ENCODE measurements around the gene SEC14L1. TPM values are rescaled to one million over a fixed set of nuclear protein-coding genes. Genes with fewer than 3 reads are reported as not detected.

The SEC14L1 gene
- total RNA-seq, 1 experiment from 2014 or later = 25.8 TPM

DNA sequence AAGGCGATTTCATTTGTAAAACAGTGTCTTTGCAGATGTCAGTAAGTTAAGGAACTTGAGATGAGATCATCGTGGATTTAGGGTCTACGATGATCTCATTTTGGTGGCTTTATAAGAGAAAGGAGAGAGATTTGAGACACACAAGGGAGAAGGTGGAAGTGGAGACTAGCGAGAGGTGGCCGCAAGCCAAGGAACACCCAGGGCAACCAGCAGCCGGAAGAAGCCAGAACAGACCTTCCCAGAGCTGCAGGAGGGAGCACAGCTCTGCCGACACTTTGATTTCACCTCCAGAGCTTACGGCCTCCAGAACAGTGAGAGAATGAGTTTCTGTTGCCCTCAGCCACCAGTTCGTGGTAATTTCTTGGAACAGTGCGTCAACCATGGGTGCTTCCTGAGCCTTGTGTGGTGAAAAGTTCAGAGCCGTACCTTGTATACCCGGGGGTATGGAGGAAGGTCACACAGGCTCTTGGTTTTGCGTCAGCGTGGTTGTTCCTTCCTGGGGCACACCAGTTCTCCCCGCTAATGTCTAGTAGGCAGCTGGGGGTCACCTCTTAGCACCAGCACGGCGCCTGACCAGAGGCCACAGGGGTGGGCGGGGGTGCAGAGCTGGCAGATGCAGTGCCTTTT, 12.9 kb upstream of the SEC14L1 start:
- peaks cover 40% of the 10 kb centered on the region for H3K4me1 Mint-ChIP-seq (ENCODE audit: insufficient read depth, unreplicated experiment)
- no TSS peak for BruUV-seq (replicated peaks)

DNA sequence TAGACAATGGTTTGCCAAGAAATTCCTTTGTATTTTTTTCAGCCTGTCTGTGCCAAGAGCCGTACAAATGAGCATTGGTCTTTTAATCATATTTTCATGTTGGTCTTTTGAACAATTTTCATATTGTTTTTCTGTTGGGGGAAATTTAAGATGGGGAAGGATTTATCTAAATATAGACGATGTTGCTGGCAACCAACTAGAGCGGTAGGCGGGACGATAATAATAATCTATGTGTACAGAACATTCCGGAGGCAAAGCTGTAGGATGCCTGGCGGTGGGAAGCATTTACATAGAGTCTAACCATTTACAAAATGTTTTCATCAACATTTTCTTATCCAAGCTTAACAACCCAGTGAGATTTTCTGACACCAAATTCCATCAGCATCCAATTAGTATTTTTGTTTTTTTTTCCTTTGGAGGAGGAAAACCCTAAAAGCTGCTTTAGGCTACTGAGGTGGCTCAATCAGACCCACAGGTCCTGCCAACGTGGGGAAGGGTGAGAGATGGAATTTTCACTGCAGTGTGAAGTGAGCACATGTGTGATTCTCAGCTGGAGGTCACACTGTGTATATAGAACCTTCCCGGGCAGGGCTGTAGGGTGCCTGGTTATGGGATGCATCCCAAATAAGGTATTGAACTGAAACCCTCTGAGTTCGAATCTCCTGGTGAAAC, 11.7 kb upstream of the SEC14L1 start:
- BruUV-seq (replicated peaks) = no TSS peak
- CTCF ChIA-PET = interaction anchor here (0.7 to 1.9 kb wide), 4 partner anchors 12 to 629 kb away, joined by 3 to 10 read pairs (median 4); partner anchors contain the start of gene SEC14L1
- POLR2A ChIA-PET = interaction anchor here (0.6 to 6.2 kb wide), 9 partner anchors 9 to 577 kb away, joined by 3 to 50 read pairs (median 5); partner anchors contain the start of gene SEC14L1
- Mint-ChIP-seq H3K27me3 (ENCODE audit: insufficient read depth, unreplicated experiment) (no peaks in the 10 kb centered on the region), H3K4me3 (ENCODE audit: unreplicated experiment) (no peak overlapping the region), H3K9me3 (ENCODE audit: unreplicated experiment) (no peaks in the 10 kb centered on the region), H3K27ac (ENCODE audit: low read depth, unreplicated experiment) (no peak overlapping the region), H3K4me1 (ENCODE audit: insufficient read depth, unreplicated experiment) (peaks cover 42% of the 10 kb centered on the region), H3K36me3 (ENCODE audit: insufficient read depth, unreplicated experiment) (no peaks in the 10 kb centered on the region)
- intact Hi-C loops (cut with micrococcal nuclease) = no loop called here
- TF ChIP-seq, protein P1, sequence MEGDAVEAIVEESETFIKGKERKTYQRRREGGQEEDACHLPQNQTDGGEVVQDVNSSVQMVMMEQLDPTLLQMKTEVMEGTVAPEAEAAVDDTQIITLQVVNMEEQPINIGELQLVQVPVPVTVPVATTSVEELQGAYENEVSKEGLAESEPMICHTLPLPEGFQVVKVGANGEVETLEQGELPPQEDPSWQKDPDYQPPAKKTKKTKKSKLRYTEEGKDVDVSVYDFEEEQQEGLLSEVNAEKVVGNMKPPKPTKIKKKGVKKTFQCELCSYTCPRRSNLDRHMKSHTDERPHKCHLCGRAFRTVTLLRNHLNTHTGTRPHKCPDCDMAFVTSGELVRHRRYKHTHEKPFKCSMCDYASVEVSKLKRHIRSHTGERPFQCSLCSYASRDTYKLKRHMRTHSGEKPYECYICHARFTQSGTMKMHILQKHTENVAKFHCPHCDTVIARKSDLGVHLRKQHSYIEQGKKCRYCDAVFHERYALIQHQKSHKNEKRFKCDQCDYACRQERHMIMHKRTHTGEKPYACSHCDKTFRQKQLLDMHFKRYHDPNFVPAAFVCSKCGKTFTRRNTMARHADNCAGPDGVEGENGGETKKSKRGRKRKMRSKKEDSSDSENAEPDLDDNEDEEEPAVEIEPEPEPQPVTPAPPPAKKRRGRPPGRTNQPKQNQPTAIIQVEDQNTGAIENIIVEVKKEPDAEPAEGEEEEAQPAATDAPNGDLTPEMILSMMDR (IDR thresholded peaks at IDR 0.05; ENCODE audit: unreplicated experiment) = no peak
- peak; percentile 36 for DNase-seq (ENCODE audit: unreplicated experiment)

More for the DNA sequence above, 12.9 kb upstream of the SEC14L1 start:
- H3K36me3 Mint-ChIP-seq (ENCODE audit: insufficient read depth, unreplicated experiment) = no peaks in the 10 kb centered on the region
- peak; percentile 93 for DNase-seq (ENCODE audit: unreplicated experiment)
- intact Hi-C loops (cut with micrococcal nuclease) = no loop called here
- POLR2A ChIA-PET = interaction anchor here (0.9 to 6.2 kb wide), 5 partner anchors 10 to 39 kb away, joined by 4 to 50 read pairs (median 5); partner anchors contain the start of gene SEC14L1
- no peaks in the 10 kb centered on the region for H3K27me3 Mint-ChIP-seq (ENCODE audit: insufficient read depth, unreplicated experiment)
- CTCF ChIA-PET = interaction anchor here (0.7 to 1.1 kb wide), 2 partner anchors 10 to 13 kb away, joined by 3 read pairs; partner anchors contain the start of gene SEC14L1
- no peaks in the 10 kb centered on the region for H3K9me3 Mint-ChIP-seq (ENCODE audit: unreplicated experiment)
- TF ChIP-seq, protein P1 (IDR thresholded peaks at IDR 0.05; ENCODE audit: unreplicated experiment) = no peak
- H3K27ac Mint-ChIP-seq (ENCODE audit: low read depth, unreplicated experiment) = peak overlapping the region; percentile 46
- H3K4me3 Mint-ChIP-seq (ENCODE audit: unreplicated experiment) = peak overlapping the region; percentile 55

DNA sequence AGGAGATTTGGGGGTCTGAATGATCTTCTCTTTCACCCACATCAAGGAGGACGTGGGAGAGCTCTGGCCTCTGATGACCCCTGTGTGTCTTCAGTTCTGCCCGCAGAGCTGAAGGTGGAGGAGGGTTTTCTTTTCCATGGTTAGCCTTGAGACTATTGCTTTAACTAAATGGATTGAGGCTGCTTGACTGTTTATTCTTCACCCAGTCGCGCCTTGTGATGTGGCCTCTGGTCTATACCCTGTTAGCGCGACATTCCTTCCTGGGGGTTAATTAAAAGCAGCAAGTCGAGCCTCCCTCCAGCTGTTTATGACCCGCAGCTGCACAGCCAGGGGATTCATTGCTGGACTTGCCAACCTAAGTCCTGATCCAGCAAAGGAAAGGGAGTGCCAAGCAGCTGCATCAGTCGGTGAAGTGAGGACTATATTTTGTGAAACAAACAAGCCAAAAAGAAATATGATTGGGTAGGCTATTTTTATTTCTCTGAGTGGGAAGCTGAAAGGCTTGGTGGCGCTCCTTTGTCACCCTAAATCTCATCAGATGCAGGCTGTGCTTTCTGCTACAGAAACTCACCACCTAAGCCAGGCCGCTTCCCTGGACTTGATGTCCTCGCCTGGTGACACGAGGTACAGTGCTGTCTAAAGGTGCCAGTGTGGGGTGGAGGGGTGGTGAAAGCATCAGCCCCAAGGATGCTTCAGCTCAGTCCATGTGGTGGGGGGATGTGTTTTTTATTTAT, 11.0 kb upstream of the SEC14L1 start:
- TF ChIP-seq, protein P1 (IDR thresholded peaks at IDR 0.05; ENCODE audit: unreplicated experiment) = no peak
- Mint-ChIP-seq H3K4me3 (ENCODE audit: unreplicated experiment) (no peak overlapping the region), H3K27ac (ENCODE audit: low read depth, unreplicated experiment) (no peak overlapping the region), H3K4me1 (ENCODE audit: insufficient read depth, unreplicated experiment) (peaks cover 35% of the 10 kb centered on the region), H3K9me3 (ENCODE audit: unreplicated experiment) (no peaks in the 10 kb centered on the region), H3K27me3 (ENCODE audit: insufficient read depth, unreplicated experiment) (no peaks in the 10 kb centered on the region), H3K36me3 (ENCODE audit: insufficient read depth, unreplicated experiment) (no peaks in the 10 kb centered on the region)
- DNase-seq (ENCODE audit: unreplicated experiment) = no peak
- no TSS peak for BruUV-seq (replicated peaks)
- intact Hi-C loops (cut with micrococcal nuclease) = no loop called here
- POLR2A ChIA-PET = interaction anchor here (0.6 to 6.2 kb wide), 6 partner anchors 8 to 233 kb away, joined by 3 to 50 read pairs (median 4); partner anchors contain the start of gene SEC14L1
- CTCF ChIA-PET = interaction anchor here (0.5 to 1.9 kb wide), 6 partner anchors 10 to 118 kb away, joined by 3 to 10 read pairs (median 3); no protein-coding TSS in a partner anchor

Measured in MCF 10A (cell line).